ENCODE measurements around the gene TMEM63A.

DNA sequence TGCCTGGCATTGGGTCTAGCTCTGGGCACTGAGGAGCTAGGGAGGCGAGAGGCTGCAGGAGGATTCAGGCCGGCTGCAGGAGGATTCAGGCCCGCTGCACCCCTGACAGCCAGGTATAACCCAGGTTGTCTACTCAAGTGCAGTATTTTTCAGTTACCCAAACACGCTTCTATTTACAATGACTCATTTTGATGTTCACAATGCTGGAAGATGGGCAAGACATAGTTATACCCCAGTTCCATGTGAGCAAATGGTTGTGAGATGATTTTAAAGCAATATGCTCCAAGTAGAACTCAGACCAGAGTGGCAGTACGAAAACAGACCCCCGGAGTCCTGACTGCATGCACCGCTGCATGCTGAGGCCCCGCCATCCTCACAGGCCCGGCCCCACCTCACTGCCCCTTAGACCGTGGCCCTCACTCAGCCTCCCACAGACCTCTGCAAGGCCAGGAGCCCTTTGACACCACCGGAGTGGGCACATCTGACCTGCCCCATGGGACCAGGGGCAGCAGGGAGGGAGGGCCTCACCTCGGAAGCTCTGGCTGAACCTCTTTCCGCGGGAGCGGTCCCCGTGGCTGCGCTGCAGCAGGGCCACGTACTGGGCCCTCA lies 6.2 kb upstream of the TMEM63A start:
- TF ChIP-seq POLR2AphosphoS5 (IDR thresholded peaks at IDR 0.05; ENCODE audit: low read depth, low read length) (no peak), TCF12 (IDR thresholded peaks at IDR 0.05) (no peak), EP300 (IDR thresholded peaks at IDR 0.05; ENCODE audit: borderline replicate concordance in 1 of 2, low read depth in 1 of 2, low read length in 1 of 2) (no peak), GABPA (IDR thresholded peaks at IDR 0.05; ENCODE audit: low read depth) (no peak)
- TF ChIP-seq, protein P1, sequence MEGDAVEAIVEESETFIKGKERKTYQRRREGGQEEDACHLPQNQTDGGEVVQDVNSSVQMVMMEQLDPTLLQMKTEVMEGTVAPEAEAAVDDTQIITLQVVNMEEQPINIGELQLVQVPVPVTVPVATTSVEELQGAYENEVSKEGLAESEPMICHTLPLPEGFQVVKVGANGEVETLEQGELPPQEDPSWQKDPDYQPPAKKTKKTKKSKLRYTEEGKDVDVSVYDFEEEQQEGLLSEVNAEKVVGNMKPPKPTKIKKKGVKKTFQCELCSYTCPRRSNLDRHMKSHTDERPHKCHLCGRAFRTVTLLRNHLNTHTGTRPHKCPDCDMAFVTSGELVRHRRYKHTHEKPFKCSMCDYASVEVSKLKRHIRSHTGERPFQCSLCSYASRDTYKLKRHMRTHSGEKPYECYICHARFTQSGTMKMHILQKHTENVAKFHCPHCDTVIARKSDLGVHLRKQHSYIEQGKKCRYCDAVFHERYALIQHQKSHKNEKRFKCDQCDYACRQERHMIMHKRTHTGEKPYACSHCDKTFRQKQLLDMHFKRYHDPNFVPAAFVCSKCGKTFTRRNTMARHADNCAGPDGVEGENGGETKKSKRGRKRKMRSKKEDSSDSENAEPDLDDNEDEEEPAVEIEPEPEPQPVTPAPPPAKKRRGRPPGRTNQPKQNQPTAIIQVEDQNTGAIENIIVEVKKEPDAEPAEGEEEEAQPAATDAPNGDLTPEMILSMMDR (IDR thresholded peaks at IDR 0.05) = no peak

All from SK-N-SH (cell line).